ENCODE measurements around the gene SEPTIN11.
A peak's percentile ranks its signal among the peaks of the same experiment; 100 is the strongest.

Gene SEPTIN11

DNA sequence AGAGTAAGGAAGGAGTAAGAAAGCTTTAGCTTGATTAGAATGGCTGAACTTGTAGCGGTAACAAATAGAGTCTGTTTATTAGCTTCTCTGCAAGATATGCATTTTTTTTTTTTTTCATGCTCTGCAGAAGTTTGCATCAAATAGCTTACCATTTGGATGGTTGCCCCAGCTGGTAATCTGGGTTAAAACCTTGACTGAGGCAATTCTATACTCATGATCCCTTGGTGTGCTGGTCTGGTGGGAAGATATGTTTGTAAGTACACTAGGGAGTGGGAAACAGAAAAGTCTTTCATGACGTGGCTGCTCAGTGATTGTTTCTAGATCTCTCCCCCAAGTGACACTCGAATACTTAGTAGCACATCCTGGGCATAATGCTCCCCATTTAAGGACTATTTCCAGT, 32.1 kb downstream of the SEPTIN11 start:
- ATAC-seq = no peak

DNA sequence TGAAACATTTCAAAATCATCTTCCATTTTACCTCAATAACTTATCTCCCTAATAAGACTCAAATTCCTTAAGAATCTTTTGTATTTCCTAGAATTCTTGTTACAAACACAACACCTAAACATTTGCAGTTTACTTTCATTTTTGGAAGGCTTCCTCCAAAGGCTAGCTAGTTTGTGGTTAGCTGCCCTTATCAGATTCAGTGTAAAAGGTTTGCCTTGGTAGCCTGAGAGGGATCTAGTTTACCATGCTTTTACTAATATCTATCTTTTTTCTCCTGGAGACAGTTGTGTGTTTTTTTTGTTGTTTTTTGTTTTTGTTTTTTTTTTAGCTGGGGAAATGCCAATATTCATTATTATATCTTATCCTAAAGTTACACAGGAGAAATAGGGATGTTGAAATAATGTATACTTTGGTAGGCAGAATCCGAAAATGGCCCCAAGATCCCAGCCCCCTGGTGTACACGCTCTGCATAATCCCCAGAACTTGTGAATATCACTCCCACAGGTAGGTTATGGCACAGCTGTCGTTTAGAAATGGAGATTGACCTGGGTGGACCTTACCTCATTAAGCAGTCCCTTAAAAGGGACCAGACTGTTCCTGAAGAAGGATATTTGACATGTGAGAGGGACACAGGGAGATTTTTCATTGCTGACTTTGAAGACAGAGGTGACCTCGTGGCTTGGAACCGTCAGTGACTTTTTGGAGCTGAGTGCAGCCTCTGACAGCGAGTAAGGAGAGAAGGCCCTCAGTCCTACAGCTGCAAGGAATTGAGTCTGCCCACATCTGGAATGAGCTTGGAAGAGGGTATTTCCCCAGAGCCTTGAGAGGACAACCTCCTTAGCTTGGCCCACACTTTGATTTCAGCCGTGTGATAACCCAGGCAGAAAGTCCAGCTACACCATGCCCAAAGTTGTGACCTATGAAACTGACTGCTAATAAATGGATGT, 33.4 kb downstream of the SEPTIN11 start:
- no peak for ATAC-seq

DNA sequence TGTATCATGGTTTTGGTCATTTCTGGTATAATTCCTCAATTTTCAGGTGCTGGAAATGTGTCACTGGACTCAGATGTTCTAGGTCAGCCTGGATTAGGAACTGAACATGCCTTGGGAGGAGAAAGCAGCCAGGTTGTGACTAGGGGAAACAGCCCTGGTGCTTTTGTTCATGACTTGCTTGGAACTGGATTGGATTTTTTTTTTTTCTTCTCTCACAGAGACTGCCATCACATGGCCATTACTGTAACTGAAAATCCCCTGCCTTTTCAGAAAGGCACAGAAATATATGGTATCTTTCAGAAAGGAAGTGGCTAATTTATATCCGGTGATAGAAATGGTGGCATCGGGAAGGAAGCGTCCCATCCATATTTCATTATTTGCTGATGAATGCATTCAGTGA, 34.6 kb downstream of the SEPTIN11 start:
- peak in 1 of 2 donors; percentile 33 for ATAC-seq

DNA sequence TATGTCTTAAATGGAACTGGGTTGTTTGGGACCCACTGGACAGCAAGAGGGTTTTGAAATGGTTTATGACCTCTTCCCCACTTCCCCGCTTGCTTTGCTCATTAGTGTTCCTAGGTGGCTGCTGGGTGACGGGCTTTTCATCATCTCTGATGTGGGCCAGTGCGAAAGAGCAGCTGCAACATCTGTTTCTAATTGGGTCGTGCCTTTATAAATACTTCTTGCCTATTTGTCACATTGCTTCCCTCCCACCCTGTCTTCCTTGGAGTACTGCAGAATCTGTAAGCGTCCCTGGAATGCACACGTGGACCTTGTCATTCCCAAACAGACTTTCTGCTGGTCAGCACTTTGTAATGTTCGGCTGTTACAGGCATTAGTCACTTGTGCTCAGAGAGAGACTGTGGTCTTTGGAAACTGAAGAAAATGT, 35.2 kb downstream of the SEPTIN11 start:
- no peak for ATAC-seq

DNA sequence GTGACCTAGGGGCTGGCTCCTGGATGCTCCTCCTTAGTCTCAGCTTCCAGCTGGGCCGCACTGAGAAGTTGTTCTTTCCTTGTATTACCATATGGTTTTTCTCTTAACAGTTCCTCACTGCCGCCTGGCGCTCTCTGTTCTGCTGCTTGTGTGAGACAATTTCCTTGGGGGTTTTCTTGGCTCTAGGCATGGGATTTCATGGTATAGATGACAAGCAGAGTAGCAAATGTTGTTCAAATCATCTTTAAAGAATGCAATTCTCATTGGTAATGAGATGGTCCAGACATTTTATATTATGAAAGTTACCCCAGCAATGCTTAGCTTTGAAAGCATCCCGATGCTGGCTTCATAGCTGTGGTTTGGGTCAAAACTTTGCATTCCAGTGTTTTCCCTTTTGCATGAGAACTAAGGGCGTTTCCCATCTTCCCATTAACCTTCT, 37.6 kb downstream of the SEPTIN11 start:
- ATAC-seq = no peak

DNA sequence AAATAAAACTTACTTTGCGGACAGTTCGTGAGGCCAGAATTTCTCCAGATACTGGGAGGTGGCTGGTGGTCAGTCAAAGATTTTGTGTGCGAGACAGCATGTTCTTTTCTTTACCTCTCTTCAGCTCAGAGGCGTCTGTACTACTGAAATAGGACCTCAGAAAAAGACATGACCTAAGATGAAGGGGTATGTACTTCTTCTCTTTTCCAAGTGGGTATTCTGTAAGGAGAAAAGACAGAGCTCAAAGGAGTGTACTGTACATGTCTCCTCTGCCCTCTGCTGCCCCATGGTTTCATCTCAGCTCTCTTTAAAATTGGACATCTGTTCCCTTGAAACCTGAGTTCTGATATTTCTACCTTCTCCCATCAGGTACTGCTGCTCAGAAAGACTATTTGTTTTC, 38.1 kb downstream of the SEPTIN11 start:
- no peak for ATAC-seq

DNA sequence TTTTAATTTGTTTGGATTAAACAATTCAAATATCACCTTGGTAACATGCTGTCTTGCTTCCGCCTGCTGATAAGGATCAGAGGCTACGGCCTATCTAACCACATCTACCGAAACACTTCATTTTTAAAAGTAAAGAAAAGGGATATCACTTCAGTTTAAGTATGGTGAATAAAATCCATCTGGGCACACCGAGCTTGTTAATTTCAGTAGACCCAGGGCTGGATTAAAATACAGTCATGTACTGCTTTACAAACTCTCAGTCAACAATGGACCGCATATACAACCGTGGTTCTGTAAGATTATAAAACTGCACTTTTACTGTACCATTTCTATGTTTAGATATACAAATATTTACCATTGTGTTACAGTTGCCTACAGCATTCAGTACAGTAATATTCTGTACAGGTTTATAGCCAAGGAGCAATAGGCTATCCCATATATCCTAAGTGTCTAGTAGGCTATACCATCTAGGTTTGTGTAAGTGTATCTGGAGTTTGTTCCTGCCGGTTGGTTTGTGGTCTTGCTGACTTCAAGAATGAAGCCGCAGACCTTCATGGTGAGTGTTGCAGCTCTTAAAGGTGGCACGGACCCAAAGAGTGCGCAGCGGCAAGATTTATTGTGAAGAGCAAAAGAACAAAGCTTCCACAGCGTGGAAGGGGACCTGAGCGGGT, 40.0 kb downstream of the SEPTIN11 start:
- peak; percentile 33 to 36 for ATAC-seq

DNA sequence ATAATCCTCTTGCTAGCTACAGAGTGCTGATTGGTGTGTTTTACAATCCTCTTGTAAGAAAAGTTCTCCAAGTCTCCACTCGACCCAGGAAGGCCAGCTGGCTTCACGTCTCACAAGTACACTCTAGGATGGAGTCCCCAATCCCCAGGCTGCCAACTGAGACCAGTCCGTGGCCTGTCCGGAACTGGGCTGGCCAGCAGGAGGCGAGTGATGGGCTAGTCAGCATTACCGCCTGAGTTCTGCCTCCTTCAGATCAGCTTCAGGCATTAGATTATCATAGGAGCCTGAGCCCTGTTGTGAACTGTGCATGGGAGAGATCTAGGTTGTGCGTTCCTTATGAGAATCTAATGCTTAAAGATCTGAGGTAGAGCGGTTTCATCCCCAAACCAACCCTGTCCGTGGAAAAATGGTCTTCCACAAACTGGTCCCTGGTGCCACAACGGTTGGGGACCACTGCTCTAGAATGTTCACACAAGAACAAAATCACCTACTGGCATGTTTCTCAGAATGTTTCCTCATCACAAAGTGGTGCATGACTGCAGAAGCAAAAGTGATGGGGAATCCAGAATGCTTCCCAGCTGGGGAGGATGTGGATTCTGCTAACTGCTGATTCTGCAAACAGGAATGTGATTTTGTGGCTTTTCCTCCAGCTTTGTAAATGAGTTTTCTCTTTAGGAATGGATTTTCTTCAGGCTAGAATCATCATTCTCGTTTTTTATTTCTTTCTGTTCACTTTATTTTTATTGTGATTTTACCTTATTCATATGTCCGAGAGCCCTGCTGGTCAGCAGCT, 40.9 kb downstream of the SEPTIN11 start:
- no peak for ATAC-seq

DNA sequence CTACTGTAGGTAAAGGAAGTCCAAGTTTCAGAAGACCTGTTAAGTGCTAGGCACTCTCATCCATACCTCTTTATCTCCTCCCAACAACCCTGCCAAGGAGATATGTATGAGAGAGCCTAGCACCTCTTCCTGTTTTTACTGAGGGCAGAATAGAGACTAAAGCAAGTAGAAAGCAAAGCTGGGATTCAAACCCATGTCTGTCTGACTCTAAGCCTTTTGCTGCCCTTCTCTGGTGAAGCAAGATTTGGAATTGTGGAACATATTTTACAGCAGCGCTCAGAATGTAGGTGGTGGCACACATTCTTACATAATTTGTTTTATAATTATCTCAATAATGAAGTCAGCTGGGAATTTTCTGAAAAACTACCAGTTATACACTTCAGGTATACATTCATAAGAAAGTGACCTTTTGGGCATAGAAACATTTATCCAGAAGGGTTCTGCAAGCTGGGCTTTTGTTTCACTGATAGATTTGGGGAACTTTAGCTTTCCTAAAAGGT, 41.7 kb downstream of the SEPTIN11 start:
- no peak for ATAC-seq

DNA sequence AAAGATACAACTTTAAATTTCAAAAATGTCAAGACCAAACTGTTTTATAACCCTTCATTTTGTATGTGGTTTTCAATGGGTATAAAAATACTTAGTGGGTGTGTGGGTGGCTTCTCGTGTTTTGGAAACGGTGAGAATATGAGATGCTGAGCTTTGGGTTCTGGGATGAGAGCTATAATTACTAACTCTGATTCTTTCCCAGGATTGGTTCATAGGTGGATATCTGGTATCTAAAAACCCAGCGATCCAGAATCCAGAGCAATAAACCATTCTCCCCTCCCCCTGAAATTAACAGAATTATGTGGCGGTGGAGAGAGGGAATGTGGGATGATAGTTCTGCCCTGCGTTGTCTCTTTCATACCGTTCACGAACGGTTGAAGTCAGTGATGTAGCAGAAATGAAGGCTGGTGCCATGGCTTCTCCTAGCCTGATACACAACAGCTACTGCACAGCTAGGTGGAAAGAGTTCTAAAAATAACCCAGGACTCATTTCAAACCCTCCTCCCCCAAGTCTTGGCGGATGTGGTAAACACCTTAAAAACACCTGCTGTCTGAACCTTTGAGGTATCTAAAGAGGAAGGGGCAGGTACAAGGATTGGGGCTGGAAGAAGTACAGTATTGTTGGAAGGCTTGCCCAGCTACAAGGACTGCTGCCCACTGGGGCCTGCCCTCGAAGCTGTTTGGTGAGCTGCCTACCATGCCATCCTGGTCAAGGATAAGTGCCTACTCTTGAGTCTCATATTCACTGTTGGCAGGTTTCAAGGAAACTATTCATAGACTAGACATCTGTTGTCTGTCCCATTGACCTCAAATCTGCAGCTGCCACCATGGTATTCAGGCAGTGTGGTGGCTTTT, 44.5 kb downstream of the SEPTIN11 start:
- ATAC-seq = peak; percentile 84 to 86

DNA sequence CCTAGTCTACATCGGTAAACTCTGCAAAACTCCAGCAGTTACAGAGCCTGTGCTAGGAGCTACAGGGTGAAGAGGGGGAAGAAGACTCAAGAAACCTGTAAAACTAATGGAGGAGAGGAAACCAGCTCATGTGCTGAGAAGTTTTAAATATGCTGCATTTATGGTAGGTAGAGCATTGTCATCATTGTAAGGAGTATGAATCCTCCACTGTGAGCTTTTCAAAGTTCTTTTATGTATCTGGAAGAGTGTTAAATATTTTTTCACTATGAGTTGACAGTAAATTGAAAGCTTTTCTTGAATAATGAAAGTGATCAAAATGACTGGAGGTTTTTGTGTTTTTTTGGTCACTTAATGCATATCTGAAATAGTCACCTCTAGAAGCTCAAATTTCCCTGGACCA, 46.2 kb downstream of the SEPTIN11 start:
- no peak for ATAC-seq

DNA sequence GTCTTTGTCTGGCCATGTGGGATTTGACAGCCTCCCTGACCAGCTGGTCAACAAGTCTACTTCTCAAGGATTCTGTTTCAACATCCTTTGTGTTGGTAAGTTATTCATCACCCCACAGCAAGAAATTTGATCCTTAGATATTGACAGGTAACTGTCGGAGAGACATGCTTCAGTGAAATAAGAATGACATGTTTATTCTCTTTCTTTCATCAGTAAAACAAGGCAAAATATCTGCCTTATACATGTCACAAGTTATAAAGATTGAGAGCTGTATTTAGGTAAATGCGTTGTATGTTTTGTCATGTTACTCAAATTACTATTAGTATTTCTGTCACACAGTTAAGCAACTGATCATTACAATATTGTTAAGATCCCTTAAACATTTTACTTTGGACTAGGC, 46.9 kb downstream of the SEPTIN11 start:
- ATAC-seq = no peak

DNA sequence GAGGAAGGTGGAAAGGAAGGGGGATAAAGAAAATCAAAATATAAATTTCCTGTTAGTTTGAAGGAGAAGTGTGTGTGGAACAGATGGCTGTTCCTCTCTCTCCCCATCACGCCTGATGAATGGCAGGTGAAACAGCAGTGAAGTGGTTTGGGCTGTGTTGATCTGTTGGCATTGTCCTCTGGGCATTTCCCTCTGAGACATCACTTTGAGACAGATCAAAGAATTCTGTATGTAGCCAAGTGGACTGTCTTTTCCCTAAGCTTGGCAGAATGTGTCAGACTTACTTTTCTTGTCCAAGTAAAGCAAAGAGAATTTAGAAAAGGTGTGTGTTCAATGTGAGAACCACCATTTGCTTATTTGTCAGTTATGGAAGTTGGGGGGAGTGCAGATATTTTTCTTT, 47.5 kb downstream of the SEPTIN11 start:
- ATAC-seq = no peak

DNA sequence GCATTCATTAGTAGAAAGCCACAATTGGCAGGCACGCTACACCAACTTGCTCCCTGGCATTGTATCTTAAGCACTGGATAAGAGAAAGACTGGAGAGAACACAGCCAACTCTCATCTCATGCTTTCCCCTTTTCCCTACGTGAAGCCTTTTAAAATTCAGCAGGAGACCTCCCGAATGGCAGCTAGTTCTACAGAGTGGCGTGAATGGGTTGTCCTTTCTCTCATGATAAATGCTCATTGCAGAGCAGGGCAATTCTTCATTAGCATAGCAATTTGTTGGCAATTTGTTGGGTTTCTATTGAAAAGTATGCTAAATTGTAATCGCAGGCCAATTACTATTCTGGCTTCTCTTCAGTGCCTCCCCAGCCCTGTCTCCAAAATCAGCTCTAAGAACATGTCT, 48.0 kb downstream of the SEPTIN11 start:
- no peak for ATAC-seq

DNA sequence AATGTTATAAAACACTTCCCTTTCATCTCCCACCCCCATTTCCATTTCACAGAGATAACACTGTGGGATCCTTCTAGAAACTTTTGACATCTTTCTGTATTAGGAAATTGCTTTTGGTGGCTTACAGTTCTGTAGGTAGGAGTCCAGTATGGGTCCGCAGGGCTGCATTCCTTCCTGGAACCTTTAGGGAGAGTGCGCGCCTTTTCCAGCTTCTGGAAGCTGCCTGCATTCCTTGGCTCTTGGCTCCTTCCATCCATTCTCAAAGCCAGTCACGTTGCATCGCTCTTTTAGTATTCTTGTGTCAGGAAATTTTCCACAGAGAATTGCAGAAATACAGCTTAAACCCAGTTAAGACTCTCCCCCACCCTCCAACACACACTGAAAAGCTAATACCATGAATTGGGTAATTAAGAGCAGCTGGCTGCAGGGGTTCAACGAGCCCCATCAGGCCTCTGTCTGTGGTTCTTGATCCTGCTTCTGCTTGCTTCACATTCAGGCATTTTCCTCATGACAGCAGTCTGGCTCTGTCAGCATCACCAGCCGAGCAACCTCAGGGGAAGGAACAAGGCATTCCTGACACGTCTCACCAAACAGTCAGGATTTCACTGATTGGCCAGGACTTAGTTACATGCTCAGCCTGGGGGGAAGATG, 48.8 kb downstream of the SEPTIN11 start:
- no peak for ATAC-seq

Data from activated CD4-positive, CD25-positive, alpha-beta regulatory T cell treated with anti-CD3 and anti-CD28 coated beads, Interleukin-2, amount 50 U/mL, for 24 hours (primary cell).